GM21786 (cell line): ENCODE data around the gene ACTG2.
"Not testable (repeated sequence)": the region's sequence is repeated elsewhere in the genome, so short reads cannot be mapped to it uniquely, and the experiment has no call there.

Source experiments
- ATAC-seq: cut with Tn5 transposase; IDR thresholded peaks from one replicate; pipeline ENCODE4 v1.9.1; 2021; ENCODE audit not compliant: unreplicated experiment

ACTG2 gene

DNA sequence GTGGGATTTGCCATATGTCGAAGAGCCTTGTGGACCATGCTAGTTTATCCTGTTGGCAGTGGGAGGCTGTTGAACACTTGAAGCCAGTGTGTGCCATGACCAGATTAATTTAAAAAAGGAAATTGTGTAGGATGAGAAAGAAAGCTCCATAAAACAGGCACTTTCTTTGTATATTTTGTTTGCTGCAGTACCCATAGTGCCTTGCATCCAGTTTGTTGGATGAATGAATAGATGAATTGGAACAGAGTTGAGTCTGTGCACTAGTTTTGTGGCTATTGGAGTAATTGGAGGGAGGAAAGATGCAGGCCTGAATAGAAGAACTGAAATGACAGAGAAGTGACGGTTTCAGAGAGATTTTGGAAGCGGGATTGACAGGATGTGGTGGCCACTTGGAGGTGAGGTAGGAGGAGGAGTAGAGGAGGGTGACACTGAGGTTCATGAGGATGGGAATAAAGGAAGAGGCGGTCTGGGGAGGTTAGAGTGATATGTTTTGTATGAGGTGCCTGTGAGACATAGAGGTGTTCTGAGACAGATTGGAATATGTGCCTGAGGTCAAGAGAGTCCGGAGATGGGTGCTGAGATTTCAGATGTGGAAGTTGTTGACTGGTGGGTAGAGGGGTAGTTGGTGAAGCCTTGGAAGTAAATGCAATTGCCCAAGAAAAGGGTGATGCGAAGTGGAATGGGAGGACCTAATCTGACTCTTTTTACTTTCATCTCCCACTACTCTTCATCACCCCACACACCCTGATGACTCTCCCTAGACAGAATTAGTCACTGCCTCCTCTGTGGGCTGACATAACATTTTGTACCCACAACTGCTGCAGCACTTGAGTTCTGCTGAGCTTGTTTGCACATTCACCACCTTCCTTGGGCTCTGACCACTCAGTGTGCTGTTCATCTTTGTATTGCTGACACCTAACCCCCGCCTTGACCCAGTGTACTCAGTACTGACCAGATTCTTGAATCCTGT, 39.0 kb downstream of the ACTG2 start:
- no peak for ATAC-seq

DNA sequence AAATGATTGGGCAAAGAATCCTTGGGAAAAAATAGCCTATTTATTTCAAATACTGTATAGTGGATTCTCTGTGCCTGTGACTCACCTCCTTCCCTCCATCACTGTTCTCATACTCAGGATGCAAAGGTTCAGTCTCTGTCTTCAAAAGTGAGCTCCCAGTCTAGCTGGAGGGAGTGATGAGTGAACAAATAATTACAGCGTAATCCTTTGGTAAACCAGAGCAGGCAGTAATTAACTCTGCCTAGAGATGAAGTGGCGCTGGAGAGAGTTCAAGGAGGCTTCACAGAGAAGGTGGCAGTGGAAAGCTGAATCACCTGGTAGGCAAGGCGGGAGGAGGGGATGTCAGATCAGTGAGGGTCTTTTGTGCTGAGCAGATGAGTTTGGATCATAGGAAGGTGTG, 40.4 kb downstream of the ACTG2 start:
- no peak for ATAC-seq

- ATAC-seq: no peak
Measured at GRCh38 chr2:73935641-73936040, 42.8 kb downstream of the ACTG2 start.

DNA sequence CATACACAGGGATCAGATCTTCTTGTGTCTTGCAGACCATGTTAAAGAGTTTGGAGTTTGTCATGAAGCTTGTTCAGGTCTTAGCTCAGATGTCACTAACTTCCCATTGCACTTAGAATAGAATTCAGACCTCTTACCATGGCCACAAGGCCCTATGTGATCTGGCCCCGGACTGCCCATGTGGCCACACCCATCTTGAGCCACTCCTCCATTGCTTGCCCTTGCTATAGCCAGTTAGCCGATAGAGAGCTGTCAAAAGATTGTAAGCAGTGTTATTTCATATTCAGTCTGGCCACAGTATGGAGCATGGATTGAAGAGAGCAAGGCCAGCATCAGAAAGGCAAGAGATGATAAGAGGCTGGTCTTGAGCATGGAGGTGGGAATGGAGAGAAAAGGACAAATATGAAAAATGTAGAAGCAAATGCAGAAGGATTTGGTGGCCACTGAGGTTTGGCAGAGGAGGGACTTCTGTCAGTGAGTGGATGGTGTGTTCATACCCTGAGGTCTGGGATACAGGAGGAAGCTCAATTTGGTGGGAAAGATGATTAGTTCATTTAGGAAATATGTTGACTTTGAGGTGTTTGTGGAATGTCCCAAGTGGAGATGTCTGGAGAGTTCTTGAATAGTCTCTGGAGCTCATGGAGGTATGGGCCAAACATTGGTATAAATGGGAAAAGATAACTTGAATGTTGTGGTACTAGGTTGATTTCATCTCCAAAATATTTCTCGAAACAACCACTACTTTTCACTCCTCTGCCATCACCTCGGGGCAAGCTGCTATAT, 44.5 kb downstream of the ACTG2 start:
- ATAC-seq: no peak

GRCh38 chr2:73937899-73938298, 45.1 kb downstream of the ACTG2 start:
- ATAC-seq: no peak

DNA sequence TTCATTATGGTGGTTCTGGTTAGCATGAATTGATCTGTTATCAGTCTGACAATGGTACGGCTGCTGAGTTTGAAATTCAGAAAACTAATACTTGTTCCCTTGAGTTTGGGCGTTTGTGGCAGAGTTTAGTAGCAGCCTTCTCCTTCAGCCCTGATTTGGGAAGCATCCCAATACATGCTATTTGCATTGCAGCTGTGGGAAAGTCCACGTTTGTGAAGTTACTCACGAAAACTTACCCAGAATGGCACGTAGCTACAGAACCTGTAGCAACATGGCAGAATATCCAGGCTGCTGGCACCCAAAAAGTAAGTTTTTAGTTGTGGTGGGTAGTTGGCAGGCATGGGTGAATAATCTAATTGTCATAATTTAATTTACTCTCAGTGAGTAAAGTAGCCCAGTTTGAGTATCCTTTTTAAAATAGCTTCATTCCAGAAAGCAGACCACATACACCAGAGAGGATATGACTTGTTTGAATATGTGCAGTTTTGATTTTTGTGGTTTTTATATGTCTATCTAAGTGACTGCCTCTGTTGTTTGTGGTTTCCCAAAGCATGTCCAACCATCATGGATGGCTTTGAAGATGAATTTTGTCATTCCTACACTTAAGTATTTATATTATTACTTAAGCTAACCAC, 46.0 kb downstream of the ACTG2 start:
- no peak for ATAC-seq

GRCh38 chr2:73939419-73939818, 46.6 kb downstream of the ACTG2 start:
- no peak for ATAC-seq

GRCh38 chr2:73940066-73940465, 47.3 kb downstream of the ACTG2 start:
- not testable (repeated sequence) for ATAC-seq

DNA sequence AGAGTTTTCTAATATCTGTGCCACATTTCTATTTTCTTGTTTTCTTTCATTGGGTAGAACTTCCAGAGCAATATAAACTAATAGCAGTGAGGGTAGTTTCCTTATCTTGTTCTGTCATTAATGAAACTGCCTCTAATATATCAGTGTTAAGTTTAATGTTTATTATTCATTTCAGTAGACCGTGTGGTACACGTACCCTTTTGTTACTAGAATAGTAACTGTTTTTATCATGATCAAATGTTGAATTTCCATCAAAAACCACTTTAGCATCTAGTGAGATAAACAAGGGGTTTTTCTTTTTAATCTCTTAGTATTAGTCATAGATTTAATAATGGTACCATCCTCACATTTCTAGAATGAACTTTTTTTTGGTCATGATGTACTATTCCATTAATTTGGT, 49.9 kb downstream of the ACTG2 start:
- ATAC-seq: no peak

DNA sequence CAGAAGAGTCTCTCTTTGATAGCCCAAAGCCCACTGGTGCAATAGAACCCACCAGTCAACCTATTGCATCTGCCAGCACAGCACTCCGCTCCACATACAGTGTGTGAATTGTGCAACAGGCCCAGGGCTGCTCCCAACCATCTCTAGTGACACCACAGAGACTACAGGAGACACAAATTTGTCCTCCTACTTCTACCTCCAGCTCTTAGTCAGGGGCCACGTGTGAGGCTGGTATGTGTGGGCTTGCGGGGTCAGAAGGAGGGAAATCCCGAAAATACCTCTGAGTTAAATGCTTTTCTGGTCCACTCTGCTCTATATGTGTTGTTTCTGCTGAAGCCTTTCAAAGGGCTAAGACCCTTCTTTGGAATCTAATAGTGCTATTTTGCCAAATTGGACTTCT, 51.9 kb downstream of the ACTG2 start:
- ATAC-seq: no peak

GRCh38 chr2:73946215-73946614, 53.4 kb downstream of the ACTG2 start:
- ATAC-seq: no peak

GRCh38 chr2:73946666-73947065, 53.9 kb downstream of the ACTG2 start:
- ATAC-seq: no peak

GRCh38 chr2:73947412-73948018, 54.7 kb downstream of the ACTG2 start:
- ATAC-seq: no peak

DNA sequence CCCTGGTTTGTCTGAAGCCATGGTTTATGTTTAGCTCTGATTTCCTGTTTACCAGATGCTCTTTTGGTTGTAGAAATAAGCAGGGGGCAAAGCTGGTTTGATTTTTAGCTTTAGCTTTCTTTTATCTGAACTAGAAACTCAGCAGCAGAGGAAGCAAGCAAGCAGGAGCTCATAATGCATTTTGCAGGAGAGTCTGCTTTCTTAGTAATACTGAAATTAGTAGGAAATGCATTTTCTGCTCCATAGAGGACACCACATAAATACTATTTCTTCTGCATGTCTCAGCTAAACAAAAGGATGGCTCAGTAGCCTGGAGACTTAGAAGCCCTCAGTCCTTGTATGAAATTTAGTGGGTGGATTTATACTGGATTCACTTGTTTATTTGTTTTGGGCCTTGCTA, 57.0 kb downstream of the ACTG2 start:
- ATAC-seq: no peak

DNA sequence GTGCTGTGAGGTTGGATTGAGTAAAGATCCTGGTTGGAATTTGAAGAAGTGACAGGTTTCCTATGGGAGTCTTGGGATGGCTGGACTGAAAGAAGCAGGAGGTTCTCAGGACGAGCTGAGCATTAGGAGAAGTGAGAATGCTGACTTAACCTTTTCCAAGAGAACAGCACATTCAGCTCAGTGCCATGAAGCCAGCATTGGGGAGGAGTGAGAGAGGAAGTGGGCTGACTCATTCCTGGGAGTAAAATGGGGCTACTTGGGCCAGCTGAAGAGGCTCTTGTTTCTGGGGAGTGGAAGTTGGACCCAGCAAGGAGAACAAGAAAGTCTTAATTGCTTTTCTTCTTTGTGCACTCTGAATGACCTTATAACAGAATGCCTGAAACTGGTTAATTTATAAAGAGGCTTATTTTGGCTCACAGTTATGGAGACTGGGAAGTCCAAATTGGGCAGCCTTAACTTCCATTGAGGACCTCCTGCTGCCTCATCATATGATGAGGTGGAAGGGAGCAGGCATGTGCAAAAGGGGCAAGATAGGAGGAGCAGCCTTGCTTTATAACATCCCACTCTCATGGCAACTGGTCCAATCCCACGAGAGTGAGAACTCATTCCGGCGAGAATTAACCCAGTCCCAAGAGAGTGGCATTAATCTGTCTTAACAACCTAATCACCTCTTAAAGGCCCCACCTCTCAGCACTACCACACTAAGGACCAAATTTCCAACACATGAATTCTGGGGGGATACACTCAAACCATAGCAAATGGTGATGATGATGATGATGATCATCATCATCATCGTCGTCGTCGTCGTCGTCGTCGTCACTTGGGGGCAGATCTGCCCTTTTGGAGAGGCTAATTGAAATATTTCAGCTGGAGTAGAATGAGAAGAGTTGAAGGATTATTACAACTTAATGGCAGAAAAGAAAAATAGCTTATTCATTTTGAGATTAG, 60.0 kb downstream of the ACTG2 start:
- no peak for ATAC-seq

GRCh38 chr2:73956218-73956865, 63.5 kb downstream of the ACTG2 start:
- no peak for ATAC-seq

DNA sequence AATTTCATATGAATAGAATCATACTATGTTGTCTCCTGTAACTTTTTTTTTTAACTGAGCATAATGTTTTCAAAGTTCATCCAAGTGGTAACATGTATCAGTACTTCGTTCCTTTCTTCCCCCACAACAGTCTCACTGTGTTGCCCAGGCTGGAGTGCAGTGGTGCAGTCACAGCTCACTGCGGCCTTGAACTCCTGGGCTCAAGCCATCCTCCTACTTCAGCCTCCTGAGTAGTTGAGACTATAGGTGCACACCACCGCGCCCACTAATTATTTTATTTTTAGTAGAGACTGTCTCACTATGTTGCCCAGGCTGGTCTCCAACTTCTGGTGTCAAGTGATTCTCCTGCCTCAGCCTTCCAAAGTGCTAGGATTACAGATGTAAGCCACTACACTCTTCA, 68.5 kb downstream of the ACTG2 start:
- no peak for ATAC-seq

DNA sequence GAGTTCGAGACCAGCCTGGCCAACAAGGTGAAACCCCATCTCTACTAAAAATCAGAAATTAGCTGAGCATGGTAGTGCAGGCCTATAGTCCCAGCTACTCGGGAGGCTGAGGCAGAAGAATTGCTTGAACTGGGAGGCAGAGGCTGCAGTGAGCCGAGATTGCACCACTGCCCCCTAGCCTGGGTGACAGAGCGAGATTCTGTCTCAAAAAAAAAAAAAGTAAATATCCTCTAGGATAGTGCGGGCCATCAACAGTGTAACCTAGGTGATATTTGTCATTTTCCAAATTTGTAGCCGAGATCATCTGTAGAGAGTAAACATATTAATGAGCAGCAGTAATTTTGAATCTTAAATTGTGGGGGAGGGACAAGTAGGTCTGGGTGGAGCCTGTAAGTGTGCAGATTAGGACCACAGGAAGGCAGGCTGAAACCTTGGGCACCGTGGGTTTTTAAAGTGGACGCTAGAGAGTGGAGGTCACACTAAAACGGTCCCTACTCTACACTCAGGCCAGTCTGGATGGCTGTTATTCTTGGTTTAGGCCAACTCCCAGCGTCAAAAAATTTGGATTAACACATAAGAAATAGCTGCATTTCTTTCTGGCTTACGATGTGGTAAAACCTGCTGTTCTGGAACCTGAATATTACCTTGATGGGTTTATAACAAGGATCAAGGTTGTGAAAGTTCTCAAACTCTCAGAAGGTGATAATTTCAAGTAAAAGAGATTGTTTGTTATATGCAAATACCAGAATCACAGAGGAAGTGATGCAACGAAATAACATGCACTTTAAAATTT, 69.2 kb downstream of the ACTG2 start:
- ATAC-seq: no peak

GRCh38 chr2:73962798-73963197, 70.0 kb downstream of the ACTG2 start:
- ATAC-seq: no peak
